ENCODE results near the gene IRF7.
A peak's percentile ranks its signal among the peaks of the same experiment; 100 is the strongest.

IRF7 gene

DNA sequence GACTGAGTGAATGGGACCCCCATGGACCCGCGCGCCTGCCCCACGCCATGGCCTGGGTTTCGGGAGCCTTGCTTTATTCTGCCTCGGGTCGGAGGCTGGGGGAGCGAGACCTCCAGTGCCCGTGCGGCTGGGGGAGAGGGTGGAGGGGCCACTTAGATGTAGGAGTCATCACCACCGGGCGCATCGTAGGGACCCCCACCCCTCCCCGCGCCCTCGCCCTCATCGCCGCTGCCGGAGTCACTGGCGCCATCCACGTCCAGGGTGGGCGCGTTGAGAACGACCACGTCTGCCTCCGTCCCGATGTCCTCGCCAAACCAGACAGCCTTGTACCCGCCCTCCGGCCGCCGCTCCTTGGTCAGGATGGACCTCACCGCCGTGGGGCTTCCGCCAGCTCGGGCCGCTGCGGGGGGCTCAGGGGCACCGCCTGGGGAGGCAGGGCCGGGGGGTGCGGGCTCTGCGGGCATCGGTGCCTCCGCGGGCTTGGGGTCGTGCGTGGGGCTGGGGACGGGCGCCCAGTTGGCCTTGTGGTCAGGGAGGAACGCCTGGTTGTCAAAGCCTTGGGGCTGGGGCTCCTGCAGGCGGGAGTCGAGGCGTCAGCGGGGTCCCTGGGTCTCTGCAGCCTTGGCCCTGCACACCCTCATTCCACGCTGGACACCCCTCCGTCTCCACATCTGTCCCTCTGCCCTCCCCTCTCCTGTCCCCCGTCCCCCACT is 1.6 kb upstream of the IRF7 start:
- no peak overlapping the region for H3K9ac ChIP-seq (ENCODE audit: low read depth, low read length)
- H2AFZ ChIP-seq (ENCODE audit: low read depth, low read length), result no peak overlapping the region
- peaks cover 31% of the 10 kb centered on the region for H3K36me3 ChIP-seq (ENCODE audit: insufficient read depth, low read length)
- no peak for DNase-seq
- H4K20me1 ChIP-seq (ENCODE audit: insufficient read depth, low read length), result peaks cover 37% of the 10 kb centered on the region
- peaks cover 17% of the 10 kb centered on the region for H3K79me2 ChIP-seq (ENCODE audit: insufficient read depth, low read length)
- no peak overlapping the region for H3K27ac ChIP-seq (ENCODE audit: low read length)
- H3K4me2 ChIP-seq (ENCODE audit: insufficient read depth, low read length), result no peak overlapping the region
- no peaks in the 10 kb centered on the region for H3K27me3 ChIP-seq (ENCODE audit: insufficient read depth, low read length, poor library complexity)
- peaks cover 35% of the 10 kb centered on the region for H3K4me1 ChIP-seq (ENCODE audit: insufficient read depth, low read length)
- H3K9me3 ChIP-seq (ENCODE audit: insufficient read depth, low read length, severe bottlenecking), result no peaks in the 10 kb centered on the region
- no peak overlapping the region for H3K4me3 ChIP-seq (ENCODE audit: low read depth in 1 of 2, low read length in 2 of 2)
- TF ChIP-seq, protein P1, sequence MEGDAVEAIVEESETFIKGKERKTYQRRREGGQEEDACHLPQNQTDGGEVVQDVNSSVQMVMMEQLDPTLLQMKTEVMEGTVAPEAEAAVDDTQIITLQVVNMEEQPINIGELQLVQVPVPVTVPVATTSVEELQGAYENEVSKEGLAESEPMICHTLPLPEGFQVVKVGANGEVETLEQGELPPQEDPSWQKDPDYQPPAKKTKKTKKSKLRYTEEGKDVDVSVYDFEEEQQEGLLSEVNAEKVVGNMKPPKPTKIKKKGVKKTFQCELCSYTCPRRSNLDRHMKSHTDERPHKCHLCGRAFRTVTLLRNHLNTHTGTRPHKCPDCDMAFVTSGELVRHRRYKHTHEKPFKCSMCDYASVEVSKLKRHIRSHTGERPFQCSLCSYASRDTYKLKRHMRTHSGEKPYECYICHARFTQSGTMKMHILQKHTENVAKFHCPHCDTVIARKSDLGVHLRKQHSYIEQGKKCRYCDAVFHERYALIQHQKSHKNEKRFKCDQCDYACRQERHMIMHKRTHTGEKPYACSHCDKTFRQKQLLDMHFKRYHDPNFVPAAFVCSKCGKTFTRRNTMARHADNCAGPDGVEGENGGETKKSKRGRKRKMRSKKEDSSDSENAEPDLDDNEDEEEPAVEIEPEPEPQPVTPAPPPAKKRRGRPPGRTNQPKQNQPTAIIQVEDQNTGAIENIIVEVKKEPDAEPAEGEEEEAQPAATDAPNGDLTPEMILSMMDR (IDR thresholded peaks at IDR 0.05; ENCODE audit: borderline replicate concordance, extremely low read depth, low read length, poor library complexity, severe bottlenecking), result no peak
- no peak for TF ChIP-seq EZH2 (IDR thresholded peaks at IDR 0.05; ENCODE audit: borderline replicate concordance, low read depth, low read length, severe bottlenecking)
- ATAC-seq (ENCODE audit: insufficient read depth, low read depth), result no peak

DNA sequence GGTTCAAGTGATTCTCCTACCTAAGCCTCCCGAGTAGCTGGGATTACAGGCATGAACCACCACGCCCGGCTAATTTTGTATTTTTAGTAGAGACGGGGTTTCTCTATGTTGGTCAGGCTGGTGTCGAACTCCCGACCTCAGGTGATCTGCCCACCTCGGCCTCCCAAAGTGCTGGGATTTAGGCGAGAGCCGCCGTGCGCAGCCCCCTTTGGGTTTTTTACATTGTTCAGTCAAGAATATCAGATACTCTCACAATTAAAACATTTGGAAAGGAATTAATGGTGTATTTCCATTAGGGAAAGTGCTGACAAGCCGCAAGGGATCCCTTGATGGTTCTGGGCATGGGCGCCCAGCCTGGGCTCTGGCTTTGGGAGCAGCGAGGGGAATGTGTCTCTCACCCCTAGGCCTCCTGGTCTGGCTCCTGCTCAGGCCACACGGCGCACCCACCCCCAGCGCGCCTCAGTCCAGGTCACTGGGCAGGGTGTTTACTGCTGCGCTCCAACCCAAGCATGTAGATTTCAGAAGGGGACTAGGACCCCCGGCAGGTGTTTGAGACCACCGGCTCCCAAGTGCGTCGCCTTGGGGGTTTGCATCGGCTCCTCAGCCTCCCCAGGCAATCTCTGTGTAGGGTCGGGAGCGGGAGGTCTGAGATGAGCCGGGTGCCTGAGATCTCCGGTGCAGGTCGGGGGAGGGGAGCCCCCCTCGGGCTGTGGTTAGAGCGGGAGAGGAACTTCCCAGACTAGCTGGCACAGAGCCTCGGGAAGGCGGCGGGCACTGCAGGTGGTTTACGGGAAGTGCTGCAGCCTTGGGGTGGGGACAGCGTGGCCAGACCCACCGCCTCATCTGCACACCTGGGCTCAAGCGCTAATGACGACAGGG is 809 bp upstream of the IRF7 start:
- Histone ChIP-seq H3K27ac (ENCODE audit: low read length) (peak overlapping the region; percentile 85), H3K4me3 (ENCODE audit: low read depth in 1 of 2, low read length in 2 of 2) (peak overlapping the region in 1 of 2 experiments; percentile 97; a peak in 2 of 4 replicates), H3K9ac (ENCODE audit: low read depth, low read length) (peak overlapping the region; percentile 75), H4K20me1 (ENCODE audit: insufficient read depth, low read length) (peaks cover 44% of the 10 kb centered on the region), H3K79me2 (ENCODE audit: insufficient read depth, low read length) (peaks cover 17% of the 10 kb centered on the region), H3K9me3 (ENCODE audit: insufficient read depth, low read length, severe bottlenecking) (no peaks in the 10 kb centered on the region), H3K36me3 (ENCODE audit: insufficient read depth, low read length) (peaks cover 39% of the 10 kb centered on the region), H3K4me1 (ENCODE audit: insufficient read depth, low read length) (peaks cover 35% of the 10 kb centered on the region), H3K4me2 (ENCODE audit: insufficient read depth, low read length) (peak overlapping the region; percentile 100), H3K27me3 (ENCODE audit: insufficient read depth, low read length, poor library complexity) (no peaks in the 10 kb centered on the region), H2AFZ (ENCODE audit: low read depth, low read length) (no peak overlapping the region)
- DNase-seq, result no peak
- no peak for ATAC-seq (ENCODE audit: insufficient read depth, low read depth)
- no peak for TF ChIP-seq EZH2 (IDR thresholded peaks at IDR 0.05; ENCODE audit: borderline replicate concordance, low read depth, low read length, severe bottlenecking)
- TF ChIP-seq, protein P1 (IDR thresholded peaks at IDR 0.05; ENCODE audit: borderline replicate concordance, extremely low read depth, low read length, poor library complexity, severe bottlenecking), result no peak

DNA sequence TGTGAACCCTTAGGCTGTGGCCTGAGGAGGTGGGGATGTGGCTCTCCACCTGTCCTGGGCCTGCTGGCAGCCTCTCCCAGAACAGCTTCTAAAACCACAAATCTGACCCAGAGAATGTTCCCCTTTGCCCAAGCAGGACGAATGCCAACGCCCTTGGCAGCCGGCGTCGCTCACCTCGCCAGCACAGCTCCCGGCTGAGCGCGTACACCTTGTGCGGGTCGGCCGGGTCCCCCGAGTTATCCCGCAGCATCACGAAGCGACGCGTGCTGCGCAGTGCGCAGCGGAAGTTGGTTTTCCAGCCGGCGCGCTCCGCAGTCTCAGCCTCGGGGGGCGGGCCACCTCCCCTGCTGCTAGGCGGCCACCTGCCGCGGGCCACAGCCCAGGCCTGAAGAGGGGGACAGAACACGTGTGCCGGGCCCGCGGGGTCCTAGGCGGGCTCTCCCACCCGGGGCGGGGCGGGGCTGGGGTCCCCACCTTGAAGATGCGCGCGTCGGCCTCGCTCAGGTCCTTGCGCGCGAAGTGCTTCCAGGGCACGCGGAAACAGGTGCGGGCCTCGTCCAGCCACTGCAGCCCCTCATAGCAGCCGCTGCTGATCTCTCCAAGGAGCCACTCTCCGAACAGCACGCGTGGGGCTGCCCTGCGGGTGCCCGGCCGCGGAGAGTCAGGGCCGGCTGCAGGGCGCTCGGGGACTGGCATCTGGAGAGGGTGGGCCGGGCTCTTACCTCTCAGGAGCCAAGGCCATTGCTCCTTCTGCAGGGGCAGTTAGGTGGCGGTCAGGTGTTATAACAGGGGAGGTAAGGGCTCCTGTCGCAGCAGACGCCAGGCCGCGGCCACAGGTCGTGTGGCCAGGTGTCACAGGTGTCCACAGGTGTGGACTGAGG is 887 bp downstream of the IRF7 start:
- Histone ChIP-seq H3K79me2 (ENCODE audit: insufficient read depth, low read length) (peaks cover 17% of the 10 kb centered on the region), H4K20me1 (ENCODE audit: insufficient read depth, low read length) (peaks cover 59% of the 10 kb centered on the region), H2AFZ (ENCODE audit: low read depth, low read length) (peak overlapping the region; percentile 64), H3K27ac (ENCODE audit: low read length) (peak overlapping the region; percentile 85), H3K4me2 (ENCODE audit: insufficient read depth, low read length) (peak overlapping the region; percentile 100), H3K27me3 (ENCODE audit: insufficient read depth, low read length, poor library complexity) (no peaks in the 10 kb centered on the region), H3K9me3 (ENCODE audit: insufficient read depth, low read length, severe bottlenecking) (no peaks in the 10 kb centered on the region), H3K9ac (ENCODE audit: low read depth, low read length) (peak overlapping the region; percentile 75), H3K36me3 (ENCODE audit: insufficient read depth, low read length) (peaks cover 56% of the 10 kb centered on the region), H3K4me3 (ENCODE audit: low read depth in 1 of 2, low read length in 2 of 2) (peak overlapping the region; percentile 60 to 97), H3K4me1 (ENCODE audit: insufficient read depth, low read length) (peaks cover 35% of the 10 kb centered on the region)
- no peak for TF ChIP-seq EZH2 (IDR thresholded peaks at IDR 0.05; ENCODE audit: borderline replicate concordance, low read depth, low read length, severe bottlenecking)
- TF ChIP-seq, protein P1 (IDR thresholded peaks at IDR 0.05; ENCODE audit: borderline replicate concordance, extremely low read depth, low read length, poor library complexity, severe bottlenecking), result no peak
- ATAC-seq (ENCODE audit: insufficient read depth, low read depth) (0 out of 3 replicates have a peak, but pooled peaks have one; percentile 1), DNase-seq (no peak)
